GM19324 (cell line): ENCODE results near the gene RTRAF.

Source experiments
- ATAC-seq: cut with Tn5 transposase; IDR thresholded peaks from one replicate; pipeline ENCODE4 v1.9.1; 2021; ENCODE audit warnings: mild to moderate bottlenecking, moderate library complexity; ENCODE audit not compliant: unreplicated experiment, low FRiP score

RTRAF gene

DNA sequence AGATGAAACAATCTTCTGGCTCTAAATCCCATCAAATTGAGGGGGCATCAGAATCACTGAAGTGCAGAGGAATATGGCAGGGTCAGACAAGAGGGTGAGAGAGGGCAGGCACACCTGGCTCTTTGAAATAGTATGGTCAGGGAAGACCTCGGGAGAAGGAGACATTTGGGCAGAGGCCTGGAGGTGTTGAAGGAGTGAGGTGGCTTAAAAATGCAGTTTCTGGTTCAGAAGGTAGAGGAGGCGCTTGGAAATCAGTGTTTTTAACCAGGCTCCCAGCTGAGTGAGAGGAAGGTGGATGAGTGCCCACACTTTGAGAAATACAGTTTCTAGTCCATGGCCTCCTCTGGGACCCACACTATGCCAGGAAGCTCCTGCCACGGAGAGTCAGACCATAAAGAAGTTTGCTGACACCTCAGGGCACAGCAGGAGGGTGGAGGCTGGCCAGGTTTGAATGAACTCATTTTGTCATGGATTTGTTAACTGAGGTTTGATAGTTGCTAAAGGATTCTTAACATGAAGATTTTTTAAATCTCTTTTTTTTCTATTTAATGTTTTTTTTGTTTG lies 59.4 kb downstream of the RTRAF start:
- ATAC-seq = no peak

DNA sequence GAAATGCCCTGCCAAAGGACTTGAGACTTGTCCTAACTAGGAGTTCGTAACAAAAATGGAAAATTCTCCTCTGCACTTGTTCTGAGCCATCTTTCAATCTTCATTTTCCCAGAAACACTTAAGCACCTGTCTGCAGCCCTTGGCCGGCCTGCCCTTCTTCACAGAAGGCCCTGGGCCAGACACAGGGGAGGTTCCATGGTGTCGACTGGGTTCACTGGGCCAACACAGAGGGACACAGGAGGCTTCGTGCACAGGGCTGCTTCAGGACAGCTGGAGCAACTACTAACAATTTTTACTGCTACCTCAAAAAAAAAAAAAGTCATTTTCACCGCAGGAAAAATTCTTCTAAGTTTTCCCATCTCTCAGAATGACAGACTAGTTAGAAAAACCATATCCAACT lies 59.9 kb downstream of the RTRAF start:
- no peak for ATAC-seq

DNA sequence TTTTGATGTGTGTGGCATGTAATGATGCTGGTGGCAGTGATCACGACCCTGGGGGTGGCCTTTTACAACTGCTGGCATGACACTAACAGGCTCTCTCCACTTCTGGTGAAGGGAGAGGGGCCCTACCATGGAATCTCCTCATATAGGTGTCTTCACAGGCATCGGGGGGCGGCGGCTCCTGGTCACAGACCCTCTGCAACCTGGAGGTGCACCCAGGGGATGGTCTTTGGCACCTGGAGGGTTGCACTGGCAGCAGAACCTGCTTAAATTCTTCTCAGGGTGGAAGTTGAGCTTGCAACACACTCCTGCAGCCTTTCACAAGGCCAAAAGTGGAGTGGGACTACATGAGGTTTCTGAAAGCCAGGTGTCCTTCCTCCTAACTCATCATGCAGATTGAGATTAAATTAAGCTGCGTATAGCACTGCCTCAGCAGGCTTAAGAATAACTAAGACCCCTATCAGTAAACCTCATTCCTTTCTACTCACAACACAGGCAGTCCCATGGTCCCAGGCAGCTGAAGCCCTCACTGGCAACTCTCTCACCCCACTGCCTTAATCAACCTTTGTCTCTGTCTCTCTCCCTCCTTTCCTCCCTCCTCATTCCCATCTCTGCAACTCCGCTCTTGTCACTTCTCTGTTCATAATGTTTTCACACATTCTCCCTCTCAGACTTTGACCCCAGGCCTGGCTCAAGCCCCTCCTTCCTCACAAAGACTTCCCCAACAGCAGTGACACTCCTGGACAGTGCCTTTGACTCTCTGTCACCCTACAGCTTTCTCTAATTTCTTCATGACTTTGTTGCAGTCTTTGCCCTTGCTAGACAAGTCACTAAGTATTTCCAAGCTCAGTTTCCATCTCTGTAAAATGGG lies 60.6 kb downstream of the RTRAF start:
- no peak for ATAC-seq

DNA sequence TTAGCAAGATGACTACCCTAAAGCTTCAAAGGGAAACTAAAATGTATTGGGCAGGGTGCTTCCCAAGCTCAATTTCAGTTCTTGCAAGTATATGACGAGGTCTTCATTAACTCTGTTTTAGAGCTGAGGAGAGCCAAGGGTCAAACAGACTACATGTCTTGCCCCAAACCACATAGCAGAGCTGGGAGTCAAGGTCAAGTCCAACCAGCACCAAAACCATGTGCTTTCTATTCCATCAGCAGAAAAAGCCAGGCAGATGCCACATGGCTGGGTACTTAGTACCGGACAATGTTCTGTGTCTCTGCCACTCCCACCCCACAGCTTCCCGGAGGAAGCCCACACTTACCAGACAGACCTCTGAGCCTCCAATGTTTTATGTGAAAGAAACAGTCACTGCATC lies 61.9 kb downstream of the RTRAF start:
- no peak for ATAC-seq

DNA sequence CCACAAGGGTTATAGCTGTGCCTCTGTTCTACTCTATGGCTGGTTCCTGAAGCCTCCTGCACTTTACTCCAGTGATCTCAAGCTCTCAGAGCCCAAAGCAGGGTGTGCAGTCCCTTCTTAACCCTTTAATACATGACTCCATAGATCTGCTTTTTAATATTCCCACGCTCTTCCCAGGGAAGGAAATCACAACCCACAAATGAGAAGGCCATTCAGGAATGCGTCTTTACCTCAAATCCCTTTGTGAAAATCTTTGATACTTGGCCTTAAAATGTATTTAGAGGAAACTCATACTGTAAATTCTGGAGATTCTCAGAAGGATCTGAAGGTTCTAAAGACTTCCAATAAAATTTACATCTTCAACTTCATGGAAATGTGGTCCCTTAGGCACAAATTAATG lies 62.5 kb downstream of the RTRAF start:
- ATAC-seq = no peak

DNA sequence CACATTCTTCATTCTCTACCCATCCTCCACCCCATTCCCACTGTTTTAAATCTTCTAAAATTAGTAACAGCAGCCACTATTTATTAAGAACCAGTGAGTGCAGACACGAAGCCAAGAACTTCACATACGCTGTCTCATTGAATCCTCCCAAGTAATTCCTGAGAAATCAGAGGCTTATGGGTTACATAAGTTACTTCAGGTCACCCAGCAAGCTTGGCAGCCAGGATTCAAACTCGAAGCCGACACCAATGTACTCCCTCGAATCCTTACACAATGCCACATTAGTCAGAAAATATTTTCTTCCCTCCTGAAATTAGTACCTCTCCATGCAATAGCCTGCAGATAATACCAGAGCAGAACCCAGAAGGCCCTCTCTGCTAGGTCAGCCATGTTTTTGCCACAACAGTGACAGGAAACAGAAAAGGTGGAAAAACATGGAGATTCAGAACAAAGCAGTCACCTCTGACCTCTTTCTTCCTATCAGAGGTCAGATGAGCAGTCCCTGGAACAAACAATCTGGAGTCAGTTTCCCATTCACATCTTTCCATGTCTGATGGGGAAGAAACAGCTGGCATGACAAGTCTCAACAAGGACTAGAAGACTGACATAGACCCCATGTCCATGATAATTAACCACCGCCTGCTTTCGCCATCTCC lies 63.1 kb downstream of the RTRAF start:
- no peak for ATAC-seq

DNA sequence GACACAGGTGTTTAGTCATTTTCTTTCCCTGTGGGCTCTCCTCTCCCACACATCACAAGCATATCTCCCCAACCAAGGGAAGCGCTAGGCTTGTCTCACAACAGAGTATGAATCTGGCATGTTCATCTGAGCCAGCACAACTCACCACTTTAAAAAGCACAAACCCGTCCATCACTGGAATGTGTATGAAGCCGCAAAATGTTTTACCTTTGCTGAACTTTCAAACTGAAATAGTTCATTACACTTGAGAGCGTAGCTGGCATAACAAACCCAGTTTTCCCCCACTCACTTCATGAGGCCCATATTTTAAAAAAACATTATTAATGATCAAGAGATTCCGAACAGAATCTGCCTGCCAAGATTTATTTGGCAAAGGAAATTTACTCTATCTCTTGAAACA lies 63.7 kb downstream of the RTRAF start:
- no peak for ATAC-seq

DNA sequence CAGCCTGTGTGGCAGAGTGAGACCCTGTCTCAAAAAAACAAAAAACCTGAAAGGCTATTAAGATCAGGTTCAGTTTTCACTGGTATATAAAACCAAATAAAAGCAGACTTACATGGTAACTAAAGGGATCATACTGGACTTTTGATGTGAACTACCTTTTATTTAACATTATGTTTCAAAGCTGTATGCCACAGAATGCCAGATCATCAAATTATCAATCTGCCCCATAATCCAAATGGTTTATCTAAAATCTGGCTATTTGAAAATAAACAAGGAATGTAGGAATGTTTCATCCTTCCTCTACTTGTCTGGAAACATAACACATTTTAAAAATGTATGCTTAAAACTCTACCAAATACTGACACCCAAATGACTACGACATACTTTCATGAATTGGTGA lies 65.3 kb downstream of the RTRAF start:
- ATAC-seq = no peak

DNA sequence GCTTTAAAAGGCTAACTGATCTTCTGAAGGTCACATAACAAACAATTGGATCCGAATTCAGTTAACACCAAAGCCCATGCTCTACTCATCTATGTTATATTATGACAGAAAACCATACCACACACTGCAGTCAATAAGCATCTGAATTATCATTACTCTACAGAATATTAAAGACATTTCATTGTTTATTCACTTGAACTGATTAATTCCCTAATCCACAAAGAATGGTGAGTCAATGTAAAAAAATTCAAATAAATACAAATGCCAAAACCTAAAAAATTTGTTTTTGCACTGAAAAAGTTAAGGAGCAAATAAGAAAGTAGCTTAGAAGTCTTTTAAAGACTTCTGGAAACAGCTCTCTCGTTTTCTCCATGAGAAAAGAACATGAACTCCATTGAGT lies 65.8 kb downstream of the RTRAF start:
- ATAC-seq = no peak

DNA sequence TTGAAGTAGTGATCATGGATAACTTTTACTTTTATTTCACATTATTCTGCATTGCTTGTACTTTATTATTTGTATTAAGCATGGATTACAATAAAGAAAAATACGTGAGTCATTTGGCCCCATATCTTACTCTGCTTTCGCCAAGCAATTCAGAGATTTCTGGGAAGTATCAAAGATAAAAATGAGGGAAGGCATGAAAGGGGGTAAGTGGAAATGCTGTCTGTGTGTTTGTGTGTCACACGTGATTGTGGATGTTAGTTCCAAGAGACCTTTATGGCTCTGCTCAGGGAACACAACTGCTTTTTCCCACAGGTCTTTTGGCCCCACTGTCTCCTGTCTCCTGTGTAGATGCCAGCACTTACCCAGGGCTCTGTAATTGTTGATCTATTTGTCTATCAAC lies 69.0 kb downstream of the RTRAF start:
- ATAC-seq = no peak

DNA sequence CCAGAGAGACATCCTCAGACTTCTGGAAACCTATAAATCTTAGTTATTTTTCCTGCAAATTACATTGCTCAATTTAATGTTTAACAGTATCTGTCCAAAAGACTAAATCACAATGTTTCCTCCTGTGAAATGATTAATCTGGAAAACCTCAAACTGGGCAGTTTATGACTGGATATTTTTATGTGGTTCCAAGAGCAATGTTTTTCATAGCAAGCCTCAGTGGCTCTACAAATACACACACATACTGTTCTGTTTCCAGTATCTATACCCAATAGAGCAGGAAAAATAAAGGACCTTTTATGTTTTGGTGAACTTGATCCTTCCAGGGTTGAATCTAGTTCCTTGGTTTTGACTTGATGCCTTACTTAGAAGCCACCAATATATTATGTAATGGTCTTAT lies 70.3 kb downstream of the RTRAF start:
- ATAC-seq = no peak

DNA sequence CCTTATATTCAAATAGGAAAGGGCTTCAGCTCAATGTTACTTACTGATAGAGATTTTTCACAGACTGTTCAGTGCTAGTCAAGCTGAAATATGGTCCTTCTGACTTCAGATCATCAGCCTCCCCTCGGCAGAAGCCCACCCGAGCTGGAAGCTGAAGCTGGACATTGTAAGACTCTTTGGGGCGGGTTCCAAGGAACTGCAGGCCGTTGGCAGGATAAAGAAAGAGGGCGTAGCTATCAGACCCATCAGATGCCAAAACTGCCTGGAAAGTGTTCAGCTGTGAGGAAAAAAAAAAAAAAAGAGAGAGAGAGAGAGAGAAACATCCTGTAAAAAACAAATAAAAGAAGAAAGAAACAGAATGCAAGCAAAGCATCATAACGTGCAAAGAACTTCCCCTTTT lies 70.7 kb downstream of the RTRAF start:
- no peak for ATAC-seq
